ENCODE data around the gene LPCAT3.

The LPCAT3 gene

DNA sequence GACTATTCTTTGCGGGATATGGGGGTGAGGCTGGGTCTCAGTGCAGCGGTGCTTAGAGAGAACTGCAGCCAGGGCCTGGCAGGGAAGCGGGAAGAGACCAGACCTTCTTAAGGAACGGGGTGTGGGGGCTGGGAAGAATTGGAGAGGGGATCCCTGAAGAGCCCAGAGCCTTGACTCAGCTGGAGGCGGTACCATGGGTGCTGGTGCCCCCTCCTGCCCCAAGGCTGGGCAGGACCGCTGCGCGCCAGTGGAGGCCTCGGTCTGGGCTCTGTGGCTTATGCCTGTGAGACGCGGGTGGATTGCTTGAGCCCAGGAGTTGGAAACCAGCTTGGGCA lies 76.0 kb downstream of the LPCAT3 start:
- DNase-seq (ENCODE audit: insufficient read length, low spot score): no peak
- FAIRE-seq: no peak
- TF ChIP-seq POLR2A (IDR thresholded peaks at IDR 0.05; ENCODE audit: low read depth, low read length): no peak

DNA sequence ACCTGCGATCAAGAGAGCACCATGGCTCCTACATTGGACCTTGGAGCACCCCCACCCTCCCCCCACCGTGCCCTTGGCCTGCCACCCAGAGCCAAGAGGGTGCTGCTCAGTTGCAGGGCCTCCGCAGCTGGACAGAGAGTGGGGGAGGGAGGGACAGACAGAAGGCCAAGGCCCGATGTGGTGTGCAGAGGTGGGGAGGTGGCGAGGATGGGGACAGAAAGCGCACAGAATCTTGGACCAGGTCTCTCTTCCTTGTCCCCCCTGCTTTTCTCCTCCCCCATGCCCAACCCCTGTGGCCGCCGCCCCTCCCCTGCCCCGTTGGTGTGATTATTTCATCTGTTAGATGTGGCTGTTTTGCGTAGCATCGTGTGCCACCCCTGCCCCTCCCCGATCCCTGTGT lies 76.5 kb downstream of the LPCAT3 start:
- no peak for TF ChIP-seq POLR2A (IDR thresholded peaks at IDR 0.05; ENCODE audit: low read depth, low read length)
- no peak for DNase-seq (ENCODE audit: insufficient read length, low spot score)
- FAIRE-seq: no peak

DNA sequence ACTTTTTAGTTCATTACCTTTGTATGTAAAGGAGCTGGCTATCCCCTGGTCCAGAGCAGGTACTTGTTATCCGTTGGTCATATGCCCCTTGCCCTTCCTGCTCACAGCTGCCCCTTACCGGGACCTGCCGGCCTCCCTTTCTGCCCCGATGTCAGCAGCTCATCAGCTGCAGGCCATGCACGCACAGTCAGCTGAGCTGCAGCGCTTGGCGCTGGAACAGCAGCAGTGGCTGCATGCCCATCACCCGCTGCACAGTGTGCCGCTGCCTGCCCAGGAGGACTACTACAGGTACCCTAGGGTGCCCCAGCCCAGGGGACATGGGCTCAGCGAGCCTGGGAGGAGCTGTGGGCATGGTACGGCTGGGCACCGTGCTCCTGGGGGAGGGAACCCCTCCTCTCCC lies 77.0 kb downstream of the LPCAT3 start:
- DNase-seq (ENCODE audit: insufficient read length, low spot score) (no peak), FAIRE-seq (no peak)
- TF ChIP-seq POLR2A (IDR thresholded peaks at IDR 0.05; ENCODE audit: low read depth, low read length): no peak

DNA sequence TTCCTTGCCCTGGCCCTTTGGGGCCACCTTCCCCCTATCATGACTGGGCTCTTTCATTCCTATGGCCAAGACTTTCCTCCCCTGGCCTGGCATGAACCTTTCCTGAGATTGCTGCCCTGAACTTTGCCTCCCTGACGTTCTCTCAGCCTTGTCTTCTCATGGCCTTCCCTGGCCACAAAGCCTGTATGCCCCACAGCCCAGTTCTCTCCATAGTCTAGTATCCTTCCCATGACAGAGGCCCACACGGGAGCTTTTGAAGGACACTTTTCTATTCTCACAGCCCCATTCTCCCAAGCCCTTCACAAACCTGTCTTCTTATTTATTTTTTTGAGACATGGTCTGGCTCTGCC lies 79.1 kb downstream of the LPCAT3 start:
- no peak for DNase-seq (ENCODE audit: insufficient read length, low spot score)
- no peak for TF ChIP-seq POLR2A (IDR thresholded peaks at IDR 0.05; ENCODE audit: low read depth, low read length)
- FAIRE-seq: no peak

DNA sequence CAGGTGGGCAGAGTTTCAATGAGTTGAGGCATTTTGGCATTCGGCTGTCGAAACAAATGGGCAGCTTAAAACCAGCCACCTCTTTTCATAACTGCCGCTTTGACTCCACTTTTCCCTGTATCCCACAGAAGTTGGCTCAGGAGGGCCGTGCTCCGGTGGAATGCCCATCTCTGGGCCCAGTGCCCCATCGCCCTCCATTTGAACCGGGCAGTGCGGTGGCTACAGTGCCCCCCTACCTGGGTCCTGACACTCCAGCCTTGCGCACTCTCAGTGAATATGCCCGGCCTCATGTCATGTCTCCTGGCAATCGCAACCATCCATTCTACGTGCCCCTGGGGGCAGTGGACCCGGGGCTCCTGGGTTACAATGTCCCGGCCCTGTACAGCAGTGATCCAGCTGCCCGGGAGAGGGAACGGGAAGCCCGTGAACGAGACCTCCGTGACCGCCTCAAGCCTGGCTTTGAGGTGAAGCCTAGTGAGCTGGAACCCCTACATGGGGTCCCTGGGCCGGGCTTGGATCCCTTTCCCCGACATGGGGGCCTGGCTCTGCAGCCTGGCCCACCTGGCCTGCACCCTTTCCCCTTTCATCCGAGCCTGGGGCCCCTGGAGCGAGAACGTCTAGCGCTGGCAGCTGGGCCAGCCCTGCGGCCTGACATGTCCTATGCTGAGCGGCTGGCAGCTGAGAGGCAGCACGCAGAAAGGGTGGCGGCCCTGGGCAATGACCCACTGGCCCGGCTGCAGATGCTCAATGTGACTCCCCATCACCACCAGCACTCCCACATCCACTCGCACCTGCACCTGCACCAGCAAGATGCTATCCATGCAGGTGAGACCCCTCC lies 79.7 kb downstream of the LPCAT3 start:
- FAIRE-seq (no peak), DNase-seq (ENCODE audit: insufficient read length, low spot score) (no peak)
- no peak for TF ChIP-seq POLR2A (IDR thresholded peaks at IDR 0.05; ENCODE audit: low read depth, low read length)

DNA sequence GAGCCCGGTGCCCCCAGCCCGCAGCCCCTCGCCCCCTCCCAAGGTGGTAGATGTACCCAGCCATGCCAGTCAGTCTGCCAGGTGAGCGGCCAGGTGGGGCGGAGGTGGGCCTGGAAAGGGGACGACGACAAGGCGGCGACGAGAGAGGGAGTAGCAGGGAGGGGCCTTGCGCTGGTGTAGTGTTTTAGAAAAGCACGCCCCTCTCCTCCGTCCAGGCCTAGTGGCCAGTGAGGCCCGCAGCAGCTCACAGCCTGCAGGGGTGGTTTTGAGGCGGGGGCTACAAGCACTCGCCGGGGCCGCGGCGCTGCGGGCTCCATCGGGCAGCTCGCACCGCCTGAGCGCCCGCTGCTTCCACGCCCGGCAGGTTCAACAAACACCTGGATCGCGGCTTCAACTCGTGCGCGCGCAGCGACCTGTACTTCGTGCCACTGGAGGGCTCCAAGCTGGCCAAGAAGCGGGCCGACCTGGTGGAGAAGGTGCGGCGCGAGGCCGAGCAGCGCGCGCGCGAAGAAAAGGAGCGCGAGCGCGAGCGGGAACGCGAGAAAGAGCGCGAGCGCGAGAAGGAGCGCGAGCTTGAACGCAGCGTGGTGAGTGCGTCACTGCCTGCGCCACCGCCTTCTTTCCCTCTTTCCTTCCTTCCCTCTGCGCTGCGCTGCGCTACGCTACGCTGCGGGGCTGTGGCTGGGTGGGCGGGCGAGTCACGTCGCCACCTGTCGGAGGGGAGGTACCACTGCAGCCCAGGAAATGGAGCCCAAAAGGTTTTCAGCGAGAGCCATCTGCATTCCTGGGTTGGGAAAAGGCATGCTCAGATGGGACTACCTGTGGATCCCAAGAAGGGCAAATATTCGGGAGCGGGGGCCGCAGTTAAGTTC lies 80.6 kb downstream of the LPCAT3 start:
- FAIRE-seq (no peak), DNase-seq (ENCODE audit: insufficient read length, low spot score) (no peak)
- no peak for TF ChIP-seq POLR2A (IDR thresholded peaks at IDR 0.05; ENCODE audit: low read depth, low read length)

DNA sequence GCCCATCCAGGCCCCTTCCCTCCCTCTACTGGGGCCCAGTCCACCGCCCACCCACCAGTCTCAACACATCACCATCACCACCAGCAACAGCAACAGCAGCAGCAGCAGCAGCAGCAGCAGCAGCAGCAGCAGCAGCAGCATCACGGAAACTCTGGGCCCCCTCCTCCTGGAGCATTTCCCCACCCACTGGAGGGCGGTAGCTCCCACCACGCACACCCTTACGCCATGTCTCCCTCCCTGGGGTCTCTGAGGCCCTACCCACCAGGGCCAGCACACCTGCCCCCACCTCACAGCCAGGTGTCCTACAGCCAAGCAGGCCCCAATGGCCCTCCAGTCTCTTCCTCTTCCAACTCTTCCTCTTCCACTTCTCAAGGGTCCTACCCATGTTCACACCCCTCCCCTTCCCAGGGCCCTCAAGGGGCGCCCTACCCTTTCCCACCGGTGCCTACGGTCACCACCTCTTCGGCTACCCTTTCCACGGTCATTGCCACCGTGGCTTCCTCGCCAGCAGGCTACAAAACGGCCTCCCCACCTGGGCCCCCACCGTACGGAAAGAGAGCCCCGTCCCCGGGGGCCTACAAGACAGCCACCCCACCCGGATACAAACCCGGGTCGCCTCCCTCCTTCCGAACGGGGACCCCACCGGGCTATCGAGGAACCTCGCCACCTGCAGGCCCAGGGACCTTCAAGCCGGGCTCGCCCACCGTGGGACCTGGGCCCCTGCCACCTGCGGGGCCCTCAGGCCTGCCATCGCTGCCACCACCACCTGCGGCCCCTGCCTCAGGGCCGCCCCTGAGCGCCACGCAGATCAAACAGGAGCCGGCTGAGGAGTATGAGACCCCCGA lies 81.4 kb downstream of the LPCAT3 start:
- TF ChIP-seq POLR2A (IDR thresholded peaks at IDR 0.05; ENCODE audit: low read depth, low read length): no peak
- FAIRE-seq (no peak), DNase-seq (ENCODE audit: insufficient read length, low spot score) (no peak)

DNA sequence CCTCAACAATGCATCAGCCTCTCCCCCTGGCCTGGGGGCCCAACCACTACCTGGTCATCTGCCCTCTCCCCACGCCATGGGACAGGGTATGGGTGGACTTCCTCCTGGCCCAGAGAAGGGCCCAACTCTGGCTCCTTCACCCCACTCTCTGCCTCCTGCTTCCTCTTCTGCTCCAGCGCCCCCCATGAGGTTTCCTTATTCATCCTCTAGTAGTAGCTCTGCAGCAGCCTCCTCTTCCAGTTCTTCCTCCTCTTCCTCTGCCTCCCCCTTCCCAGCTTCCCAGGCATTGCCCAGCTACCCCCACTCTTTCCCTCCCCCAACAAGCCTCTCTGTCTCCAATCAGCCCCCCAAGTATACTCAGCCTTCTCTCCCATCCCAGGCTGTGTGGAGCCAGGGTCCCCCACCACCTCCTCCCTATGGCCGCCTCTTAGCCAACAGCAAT lies 82.1 kb downstream of the LPCAT3 start:
- DNase-seq (ENCODE audit: insufficient read length, low spot score): no peak
- no peak for FAIRE-seq
- TF ChIP-seq POLR2A (IDR thresholded peaks at IDR 0.05; ENCODE audit: low read depth, low read length): no peak

DNA sequence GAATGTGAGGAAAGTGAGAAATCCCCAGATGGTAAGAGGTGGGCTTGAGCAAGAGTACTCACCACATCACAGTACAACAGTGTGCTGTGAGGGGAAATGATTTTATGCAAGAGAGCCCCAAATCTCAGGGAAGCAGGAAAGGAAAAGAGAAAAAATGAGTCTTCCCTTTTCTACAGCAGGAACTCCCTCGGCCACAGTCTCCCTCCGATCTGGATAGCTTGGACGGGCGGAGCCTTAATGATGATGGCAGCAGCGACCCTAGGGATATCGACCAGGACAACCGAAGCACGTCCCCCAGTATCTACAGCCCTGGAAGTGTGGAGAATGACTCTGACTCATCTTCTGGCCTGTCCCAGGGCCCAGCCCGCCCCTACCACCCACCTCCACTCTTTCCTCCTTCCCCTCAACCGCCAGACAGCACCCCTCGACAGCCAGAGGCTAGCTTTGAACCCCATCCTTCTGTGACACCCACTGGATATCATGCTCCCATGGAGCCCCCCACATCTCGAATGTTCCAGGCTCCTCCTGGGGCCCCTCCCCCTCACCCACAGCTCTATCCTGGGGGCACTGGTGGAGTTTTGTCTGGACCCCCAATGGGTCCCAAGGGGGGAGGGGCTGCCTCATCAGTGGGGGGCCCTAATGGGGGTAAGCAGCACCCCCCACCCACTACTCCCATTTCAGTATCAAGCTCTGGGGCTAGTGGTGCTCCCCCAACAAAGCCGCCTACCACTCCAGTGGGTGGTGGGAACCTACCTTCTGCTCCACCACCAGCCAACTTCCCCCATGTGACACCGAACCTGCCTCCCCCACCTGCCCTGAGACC lies 82.7 kb downstream of the LPCAT3 start:
- DNase-seq (ENCODE audit: insufficient read length, low spot score): no peak
- TF ChIP-seq POLR2A (IDR thresholded peaks at IDR 0.05; ENCODE audit: low read depth, low read length): no peak
- no peak for FAIRE-seq

DNA sequence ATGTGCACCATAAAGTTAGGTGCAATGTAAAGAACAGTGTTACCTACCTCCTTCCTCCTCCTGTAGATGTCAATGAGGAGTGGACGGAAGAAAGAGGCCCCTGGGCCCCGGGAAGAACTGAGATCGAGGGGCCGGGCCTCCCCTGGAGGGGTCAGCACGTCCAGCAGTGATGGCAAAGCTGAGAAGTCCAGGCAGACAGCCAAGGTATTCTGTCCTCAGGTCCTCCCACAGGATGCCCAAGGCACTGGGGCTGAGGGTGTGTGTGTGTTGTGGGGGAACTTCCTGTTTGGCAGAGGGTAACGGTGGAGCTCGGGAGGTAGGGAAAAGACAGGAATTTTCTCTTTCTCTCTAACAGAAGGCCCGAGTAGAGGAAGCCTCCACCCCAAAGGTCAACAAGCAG lies 84.2 kb downstream of the LPCAT3 start:
- no peak for TF ChIP-seq POLR2A (IDR thresholded peaks at IDR 0.05; ENCODE audit: low read depth, low read length)
- DNase-seq (ENCODE audit: insufficient read length, low spot score) (no peak), FAIRE-seq (no peak)

DNA sequence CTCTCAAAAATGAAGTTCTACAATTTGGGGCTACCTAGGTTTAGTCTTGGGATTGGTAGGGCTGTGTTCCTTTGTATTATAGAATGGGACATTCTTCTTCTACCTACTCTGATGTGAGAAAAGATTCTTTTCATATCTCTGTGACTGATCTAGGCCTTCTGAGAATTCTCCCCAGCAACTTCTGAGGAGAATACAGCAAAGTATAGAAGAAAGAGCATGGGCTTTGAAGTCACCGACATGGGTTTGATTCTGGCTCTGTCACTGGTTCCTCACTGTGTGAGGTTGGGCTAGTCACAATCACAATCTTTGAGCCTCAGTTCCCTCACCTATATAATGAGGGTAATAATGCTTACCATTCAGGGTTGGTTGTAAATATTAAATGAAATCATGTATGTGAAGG lies 85.5 kb downstream of the LPCAT3 start:
- no peak for DNase-seq (ENCODE audit: insufficient read length, low spot score)
- TF ChIP-seq POLR2A (IDR thresholded peaks at IDR 0.05; ENCODE audit: low read depth, low read length): no peak
- no peak for FAIRE-seq

DNA sequence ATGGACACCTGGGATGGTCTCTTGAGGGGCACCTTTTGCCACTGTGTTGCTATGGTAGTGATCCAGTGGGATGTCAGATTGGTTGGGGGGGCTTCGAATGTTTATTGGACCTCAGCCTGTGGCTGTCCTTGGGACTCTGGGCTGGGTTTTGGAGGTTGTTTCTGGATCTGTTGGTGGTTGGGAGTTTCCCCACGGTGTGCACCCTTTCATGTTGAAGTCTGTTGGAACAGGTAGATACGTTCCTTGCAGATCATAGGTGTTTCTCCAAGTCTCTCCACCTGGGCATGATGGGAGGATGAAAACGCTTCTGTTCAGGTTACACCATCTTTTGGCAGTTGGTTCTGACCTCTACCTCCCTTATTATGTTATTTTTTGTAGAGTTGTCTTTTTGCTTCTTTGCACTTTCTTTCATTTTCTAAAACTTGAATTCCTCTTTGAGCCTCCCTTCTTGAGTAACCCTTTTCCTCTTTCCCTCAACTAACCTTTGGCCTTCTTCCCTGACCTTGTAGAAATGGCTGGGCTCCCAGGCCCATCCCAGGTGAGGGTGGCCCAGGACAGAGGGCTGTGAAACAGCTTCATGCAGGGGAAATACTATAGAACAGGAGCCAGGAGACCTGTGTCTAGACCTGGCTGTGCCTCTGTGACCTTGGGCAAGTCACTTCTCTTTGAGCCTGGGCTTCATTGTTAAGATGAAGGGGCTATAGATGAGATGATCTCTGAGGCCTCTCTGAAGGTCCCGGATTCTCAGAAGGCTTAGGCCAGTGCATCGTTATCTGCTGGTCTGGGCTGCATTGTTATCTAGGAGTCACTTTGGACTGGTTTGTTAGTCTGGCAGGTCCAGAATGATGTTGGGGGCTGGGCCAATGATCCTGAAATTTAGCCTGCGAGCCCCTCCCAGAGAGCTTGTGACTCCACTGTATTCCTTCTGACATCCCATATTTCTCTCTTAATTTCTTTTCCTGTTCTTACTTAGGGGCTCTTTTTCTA lies 88.5 kb downstream of the LPCAT3 start:
- DNase-seq (ENCODE audit: insufficient read length, low spot score): no peak
- FAIRE-seq: no peak
- TF ChIP-seq POLR2A (IDR thresholded peaks at IDR 0.05; ENCODE audit: low read depth, low read length): no peak
